Endothelial cell (in vitro differentiated cells): Measurements from ENCODE around the gene RALY. TPM values are rescaled to one million over a fixed set of nuclear protein-coding genes. Genes with fewer than 3 reads are reported as not detected.

Experiments used
- DNase-seq: peaks from one replicate; pipeline ENCODE4 v3.0.0; 2021; ENCODE audit warnings: low spot score
- H3K27ac Mint-ChIP-seq: one replicate; pipeline ENCODE4 v1.8.0; 2021; ENCODE audit warnings: mixed read lengths, inconsistent platforms; ENCODE audit not compliant: unreplicated experiment
- H3K27me3 Mint-ChIP-seq: one replicate; pipeline ENCODE4 v1.8.0; 2021; ENCODE audit warnings: mild to moderate bottlenecking, moderate library complexity, mixed read lengths, inconsistent platforms; ENCODE audit not compliant: unreplicated experiment
- H3K36me3 Mint-ChIP-seq: one replicate; pipeline ENCODE4 v1.8.0; 2021; ENCODE audit warnings: mild to moderate bottlenecking, low read depth, mixed read lengths, inconsistent platforms; ENCODE audit not compliant: unreplicated experiment
- H3K4me1 Mint-ChIP-seq: one replicate; pipeline ENCODE4 v1.8.0; 2021; ENCODE audit warnings: mild to moderate bottlenecking, mixed read lengths, inconsistent platforms; ENCODE audit not compliant: unreplicated experiment
- H3K4me3 Mint-ChIP-seq: one replicate; pipeline ENCODE4 v1.8.0; 2021; ENCODE audit warnings: mild to moderate bottlenecking, mixed read lengths, inconsistent platforms; ENCODE audit not compliant: unreplicated experiment
- H3K9me3 Mint-ChIP-seq: one replicate; pipeline ENCODE4 v1.8.0; 2021; ENCODE audit warnings: mixed read lengths, inconsistent platforms; ENCODE audit not compliant: unreplicated experiment
- total RNA-seq: library from RNA; stranded (reverse); fragmentation: NEBNext Ultra II Directional; extraction: Animal tissue kit (Norgen Biotek cat#: 25700); gene quantifications from one replicate; pipeline ENCODE4 v1.2.1, GENCODE V29; 2021; ENCODE audit not compliant: unreplicated experiment
- TF ChIP-seq, protein P1 (sequence below): fragments of 200-600 bp; sonication (generic); IDR thresholded peaks from one replicate; pipeline ENCODE4 v1.5.0; 2021; ENCODE audit warnings: antibody characterized with exemption; ENCODE audit not compliant: unreplicated experiment

Gene RALY
- total RNA-seq, 1 donor from 2014 or later: 168 TPM

DNA sequence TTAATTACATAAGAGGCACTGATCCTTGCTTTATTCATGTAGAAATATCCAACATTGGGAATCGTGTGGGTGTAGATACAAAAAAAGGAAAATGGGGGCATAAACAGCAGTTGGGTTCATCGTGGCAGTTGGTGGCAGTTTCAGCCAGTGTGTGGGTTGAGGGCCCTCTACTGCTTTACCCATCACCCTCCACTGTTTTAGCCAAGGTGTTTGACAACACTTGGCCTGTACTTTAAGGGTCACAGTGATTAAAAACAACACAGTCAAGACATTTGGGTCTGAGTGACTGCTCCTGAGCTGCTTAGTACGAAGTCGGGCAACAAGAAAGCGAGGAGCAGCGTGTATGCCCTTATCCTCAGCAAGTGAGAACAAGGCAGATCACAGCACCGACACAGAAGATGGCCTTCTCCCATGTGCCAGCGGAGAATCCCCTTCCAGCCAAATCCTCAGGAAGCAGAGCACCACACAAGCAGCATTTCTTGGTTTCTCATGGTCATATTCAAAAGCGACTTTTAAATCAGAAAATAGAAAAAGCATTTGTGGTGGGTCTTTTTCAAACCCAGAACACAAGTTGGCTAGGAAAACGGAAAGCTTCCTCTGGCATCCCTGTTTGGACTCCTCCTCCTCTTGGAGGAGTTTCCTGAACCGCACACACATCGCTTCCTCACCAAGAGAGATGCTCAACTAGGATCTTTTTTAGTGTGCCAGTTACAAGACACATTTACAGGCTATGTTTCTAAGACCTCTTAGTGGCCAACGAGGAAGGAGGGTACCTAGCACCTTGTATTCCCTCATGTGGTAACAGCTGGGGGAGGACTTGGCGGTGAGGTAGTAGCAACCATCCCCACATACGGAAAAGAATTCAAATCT, 94.8 kb downstream of the RALY start:
- TF ChIP-seq, protein P1, sequence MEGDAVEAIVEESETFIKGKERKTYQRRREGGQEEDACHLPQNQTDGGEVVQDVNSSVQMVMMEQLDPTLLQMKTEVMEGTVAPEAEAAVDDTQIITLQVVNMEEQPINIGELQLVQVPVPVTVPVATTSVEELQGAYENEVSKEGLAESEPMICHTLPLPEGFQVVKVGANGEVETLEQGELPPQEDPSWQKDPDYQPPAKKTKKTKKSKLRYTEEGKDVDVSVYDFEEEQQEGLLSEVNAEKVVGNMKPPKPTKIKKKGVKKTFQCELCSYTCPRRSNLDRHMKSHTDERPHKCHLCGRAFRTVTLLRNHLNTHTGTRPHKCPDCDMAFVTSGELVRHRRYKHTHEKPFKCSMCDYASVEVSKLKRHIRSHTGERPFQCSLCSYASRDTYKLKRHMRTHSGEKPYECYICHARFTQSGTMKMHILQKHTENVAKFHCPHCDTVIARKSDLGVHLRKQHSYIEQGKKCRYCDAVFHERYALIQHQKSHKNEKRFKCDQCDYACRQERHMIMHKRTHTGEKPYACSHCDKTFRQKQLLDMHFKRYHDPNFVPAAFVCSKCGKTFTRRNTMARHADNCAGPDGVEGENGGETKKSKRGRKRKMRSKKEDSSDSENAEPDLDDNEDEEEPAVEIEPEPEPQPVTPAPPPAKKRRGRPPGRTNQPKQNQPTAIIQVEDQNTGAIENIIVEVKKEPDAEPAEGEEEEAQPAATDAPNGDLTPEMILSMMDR: no peak
- H3K4me3 Mint-ChIP-seq: peak overlapping the region; percentile 44
- no peak for DNase-seq
- no peaks in the 10 kb centered on the region for H3K9me3 Mint-ChIP-seq
- H3K27me3 Mint-ChIP-seq: peaks cover 6% of the 10 kb centered on the region
- no peak overlapping the region for H3K27ac Mint-ChIP-seq
- peaks cover 50% of the 10 kb centered on the region for H3K36me3 Mint-ChIP-seq
- H3K4me1 Mint-ChIP-seq: no peaks in the 10 kb centered on the region

DNA sequence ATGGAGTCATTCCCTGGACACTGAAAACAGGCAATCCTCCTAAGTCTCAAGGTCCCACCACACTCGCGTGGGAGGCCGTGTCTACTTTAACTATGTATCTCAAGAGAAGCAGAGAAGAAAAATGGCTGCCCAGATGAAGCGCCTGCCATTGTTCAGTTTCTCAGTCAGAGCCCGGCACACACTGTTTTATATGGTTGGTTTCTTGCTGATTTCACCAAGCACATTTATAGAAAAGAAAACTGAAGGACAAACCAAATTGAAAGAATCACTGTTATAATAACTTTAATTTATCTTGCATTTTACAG, 95.4 kb downstream of the RALY start:
- H3K36me3 Mint-ChIP-seq: peaks cover 51% of the 10 kb centered on the region
- H3K27me3 Mint-ChIP-seq: peaks cover 4% of the 10 kb centered on the region
- TF ChIP-seq, protein P1: no peak
- H3K9me3 Mint-ChIP-seq: no peaks in the 10 kb centered on the region
- DNase-seq: no peak
- H3K27ac Mint-ChIP-seq: no peak overlapping the region
- H3K4me3 Mint-ChIP-seq: peak overlapping the region; percentile 44
- H3K4me1 Mint-ChIP-seq: no peaks in the 10 kb centered on the region

DNA sequence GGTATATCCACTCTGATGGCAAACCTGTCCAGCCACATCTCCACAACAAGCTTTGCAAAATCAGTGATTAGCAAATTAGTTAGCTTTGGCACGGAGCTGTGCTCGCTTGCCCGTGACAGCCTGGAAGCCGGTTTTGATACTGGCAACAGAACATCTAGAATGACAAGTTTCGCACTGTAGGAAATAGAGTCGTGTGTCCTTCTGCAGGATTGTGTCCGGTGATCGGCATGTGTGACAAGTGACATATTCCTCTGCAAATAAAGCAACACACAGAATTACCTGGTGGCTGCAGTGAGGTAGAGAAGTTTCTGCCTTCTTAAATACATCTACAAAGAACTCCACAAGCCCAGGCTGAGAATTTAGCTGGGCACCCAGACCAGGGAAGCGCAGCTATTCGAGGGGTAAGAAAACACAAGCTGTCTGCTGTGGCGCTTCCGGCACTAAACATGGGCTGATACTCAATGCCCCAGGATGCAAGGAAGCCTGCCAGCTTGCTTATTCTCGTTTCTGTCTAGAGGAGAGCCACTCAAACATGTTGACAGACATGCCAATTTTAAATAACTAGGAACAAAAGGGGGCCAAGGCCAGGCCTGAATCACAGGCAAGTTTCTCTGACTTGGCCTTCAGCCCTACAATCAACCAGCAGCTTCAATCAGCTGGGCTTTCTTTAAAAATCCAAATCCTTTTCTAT, 96.1 kb downstream of the RALY start:
- peaks cover 3% of the 10 kb centered on the region for H3K27me3 Mint-ChIP-seq
- no peaks in the 10 kb centered on the region for H3K9me3 Mint-ChIP-seq
- no peak for DNase-seq
- H3K4me3 Mint-ChIP-seq: no peak overlapping the region
- no peaks in the 10 kb centered on the region for H3K4me1 Mint-ChIP-seq
- no peak overlapping the region for H3K27ac Mint-ChIP-seq
- peaks cover 48% of the 10 kb centered on the region for H3K36me3 Mint-ChIP-seq
- TF ChIP-seq, protein P1: no peak

DNA sequence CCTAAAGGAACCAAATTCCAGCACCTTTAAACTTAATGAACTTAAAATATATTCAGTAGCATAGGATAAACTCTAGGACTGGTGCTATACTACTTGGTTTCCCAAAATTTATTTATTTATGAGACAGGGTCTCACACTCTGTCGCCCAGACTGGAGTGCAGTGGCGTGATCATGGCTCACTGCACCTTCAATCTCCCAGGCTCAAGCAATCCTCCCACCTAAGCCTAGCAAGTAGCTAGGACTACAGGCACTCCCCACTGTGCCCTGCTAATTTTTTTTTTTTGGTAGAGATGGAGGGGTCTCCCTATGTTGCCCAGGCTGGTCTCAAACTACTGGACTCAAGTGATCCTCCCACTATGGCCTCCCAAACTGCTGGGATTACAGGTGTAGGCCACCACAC, 96.9 kb downstream of the RALY start:
- Mint-ChIP-seq H3K4me3 (no peak overlapping the region), H3K27me3 (peaks cover under 1% of the 10 kb centered on the region), H3K36me3 (peaks cover 42% of the 10 kb centered on the region), H3K4me1 (no peaks in the 10 kb centered on the region), H3K27ac (no peak overlapping the region), H3K9me3 (no peaks in the 10 kb centered on the region)
- no peak for DNase-seq
- TF ChIP-seq, protein P1: no peak

DNA sequence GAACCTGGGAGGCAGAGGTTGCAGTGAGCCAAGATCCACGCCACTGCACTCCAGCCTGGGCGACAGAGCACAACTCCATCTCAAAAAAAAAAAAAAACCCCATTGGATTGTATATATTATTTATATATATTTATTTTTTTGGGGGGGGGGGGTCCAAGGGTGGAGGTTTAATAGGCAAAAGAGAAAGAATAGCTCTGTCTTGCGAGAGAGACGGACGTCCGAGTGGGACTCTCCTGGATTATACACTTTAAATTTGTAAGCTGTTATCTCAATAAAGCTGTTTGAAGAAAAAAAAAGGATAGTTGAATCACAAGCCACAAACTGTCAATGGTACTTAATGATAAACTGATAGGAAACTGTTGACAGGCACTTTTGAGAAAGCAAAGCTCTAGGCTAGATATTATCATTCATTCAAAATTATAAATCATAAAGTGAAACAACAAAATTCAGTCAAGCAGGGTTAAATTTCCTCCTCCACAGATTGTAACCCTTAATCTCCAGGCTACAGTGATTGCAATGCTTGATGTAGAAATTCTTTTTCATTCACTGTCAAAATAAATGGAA, 98.0 kb downstream of the RALY start:
- Mint-ChIP-seq H3K4me3 (no peak overlapping the region), H3K27ac (no peak overlapping the region), H3K9me3 (no peaks in the 10 kb centered on the region), H3K36me3 (peaks cover 42% of the 10 kb centered on the region), H3K4me1 (no peaks in the 10 kb centered on the region), H3K27me3 (no peaks in the 10 kb centered on the region)
- TF ChIP-seq, protein P1: no peak
- DNase-seq: no peak
